GM19455 (cell line): ENCODE data around the gene MYBPH.

ENCODE experiments used
- ATAC-seq: cut with Tn5 transposase; IDR thresholded peaks from one replicate; pipeline ENCODE4 v1.9.1; 2021; ENCODE audit not compliant: unreplicated experiment

MYBPH gene, protein sequence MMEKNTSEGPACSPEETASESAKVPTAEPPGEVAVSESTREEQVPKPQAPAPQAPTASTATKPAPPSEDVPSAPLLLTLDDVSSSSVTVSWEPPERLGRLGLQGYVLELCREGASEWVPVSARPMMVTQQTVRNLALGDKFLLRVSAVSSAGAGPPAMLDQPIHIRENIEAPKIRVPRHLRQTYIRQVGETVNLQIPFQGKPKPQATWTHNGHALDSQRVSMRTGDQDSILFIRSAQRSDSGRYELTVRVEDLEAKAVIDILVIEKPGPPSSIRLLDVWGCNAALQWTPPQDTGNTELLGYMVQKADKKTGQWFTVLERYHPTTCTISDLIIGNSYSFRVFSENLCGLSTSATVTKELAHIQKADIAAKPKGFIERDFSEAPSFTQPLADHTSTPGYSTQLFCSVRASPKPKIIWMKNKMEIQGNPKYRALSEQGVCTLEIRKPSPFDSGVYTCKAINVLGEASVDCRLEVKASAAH

DNA sequence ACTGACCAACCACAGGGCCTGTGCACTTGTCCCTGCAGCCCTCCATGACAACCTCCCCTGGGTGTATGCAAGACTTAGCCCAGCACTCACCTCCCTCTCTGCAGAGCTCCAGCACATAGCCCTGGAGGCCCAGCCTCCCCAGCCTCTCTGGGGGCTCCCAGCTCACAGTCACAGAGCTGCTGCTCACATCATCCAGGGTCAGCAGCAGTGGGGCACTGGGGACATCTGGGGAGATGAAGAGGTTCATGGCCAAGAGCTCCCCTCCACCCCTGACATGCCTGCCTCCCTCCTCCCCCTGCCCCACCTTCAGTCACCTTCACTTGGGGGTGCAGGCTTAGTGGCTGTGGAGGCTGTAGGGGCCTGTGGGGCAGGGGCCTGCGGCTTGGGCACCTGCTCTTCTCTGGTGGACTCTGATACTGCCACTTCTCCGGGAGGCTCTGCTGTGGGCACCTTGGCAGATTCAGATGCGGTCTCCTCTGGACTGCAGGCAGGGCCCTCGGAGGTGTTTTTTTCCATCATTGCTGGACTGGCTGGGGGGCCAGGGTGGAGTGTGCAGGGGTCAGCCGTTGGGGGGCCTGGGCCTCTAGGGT lies at the start of gene MYBPH:
Gene MYBPH (minus strand): TSS at position 590 of the 590 bp plus-strand sequence. CDS start 71 bp downstream, at position 519.
- ATAC-seq = no peak

DNA sequence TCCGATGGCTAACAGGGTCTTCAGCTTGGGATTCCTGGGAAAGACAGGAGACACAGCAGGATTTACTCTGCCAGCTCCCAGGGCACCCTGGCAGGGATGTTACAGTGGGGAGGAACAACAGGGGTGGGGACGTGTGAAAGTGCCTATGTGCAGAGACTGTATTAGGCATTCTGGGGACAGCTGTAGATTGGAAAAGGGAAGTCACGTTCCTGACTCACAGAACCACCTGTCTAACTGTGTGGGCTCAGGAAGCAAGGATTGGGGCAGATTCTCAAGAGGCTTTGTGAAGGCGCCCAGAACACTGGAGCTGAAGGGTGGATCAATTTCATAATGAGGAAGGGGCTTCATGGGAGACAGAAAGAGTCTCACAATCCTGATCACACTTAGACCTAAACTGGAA lies 49.4 kb upstream of the MYBPH start:
- ATAC-seq = no peak

DNA sequence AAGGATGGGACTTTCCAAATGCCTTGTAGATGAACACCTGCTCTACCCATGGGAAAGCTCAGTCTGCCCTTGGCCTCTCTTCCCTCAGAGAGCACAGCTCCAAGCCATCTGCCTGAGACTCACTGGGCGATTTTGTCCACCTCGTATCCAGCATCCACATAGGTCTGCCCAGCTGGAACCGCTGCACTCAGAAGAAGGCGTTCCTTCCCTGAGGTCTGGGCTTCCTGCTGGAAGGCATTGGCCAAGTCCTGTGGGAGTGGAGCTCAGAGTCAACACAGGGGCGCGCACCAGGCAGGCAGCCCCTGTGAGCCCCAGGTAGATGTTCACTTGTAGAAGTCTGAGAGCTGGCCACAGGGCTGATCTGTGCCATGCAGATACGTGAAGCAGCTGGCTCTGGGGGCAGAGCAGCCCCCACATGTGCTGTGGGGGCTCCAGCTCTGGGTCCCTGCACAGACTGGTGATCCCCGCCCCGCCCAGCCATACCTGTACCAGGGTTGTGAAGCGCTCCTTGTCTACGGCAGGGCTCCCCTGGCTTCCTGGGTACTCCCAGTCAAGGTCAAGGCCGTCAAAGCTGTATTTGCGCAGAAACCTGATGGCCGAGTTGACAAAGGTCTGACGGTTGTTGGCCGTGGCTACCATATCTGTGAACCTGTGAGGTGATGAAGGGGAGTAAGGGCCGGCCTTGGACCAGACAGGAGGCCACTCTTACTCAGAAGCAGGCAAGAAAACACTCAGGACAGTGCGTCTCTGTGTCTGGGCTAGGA lies 47.6 kb upstream of the MYBPH start:
- ATAC-seq = no peak

DNA sequence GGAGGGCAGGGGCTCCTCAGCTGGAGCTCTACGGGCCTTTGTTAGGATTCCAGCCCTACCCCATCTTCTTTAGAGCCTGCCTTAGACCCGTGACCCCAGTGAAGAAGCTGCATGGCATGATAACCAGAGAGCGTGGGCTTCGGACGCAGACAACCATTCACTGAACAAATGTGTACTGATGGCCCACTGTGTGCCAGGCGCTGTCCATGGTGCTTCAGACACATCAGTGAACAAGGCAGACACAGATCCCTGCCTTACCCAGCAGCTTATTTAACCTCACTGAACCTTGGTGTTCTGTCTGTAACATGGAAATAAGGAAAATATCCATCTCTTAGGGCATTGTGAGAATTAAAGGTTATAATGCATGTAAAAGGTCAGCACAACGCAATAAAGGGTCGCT lies 44.3 kb upstream of the MYBPH start:
- no peak for ATAC-seq

DNA sequence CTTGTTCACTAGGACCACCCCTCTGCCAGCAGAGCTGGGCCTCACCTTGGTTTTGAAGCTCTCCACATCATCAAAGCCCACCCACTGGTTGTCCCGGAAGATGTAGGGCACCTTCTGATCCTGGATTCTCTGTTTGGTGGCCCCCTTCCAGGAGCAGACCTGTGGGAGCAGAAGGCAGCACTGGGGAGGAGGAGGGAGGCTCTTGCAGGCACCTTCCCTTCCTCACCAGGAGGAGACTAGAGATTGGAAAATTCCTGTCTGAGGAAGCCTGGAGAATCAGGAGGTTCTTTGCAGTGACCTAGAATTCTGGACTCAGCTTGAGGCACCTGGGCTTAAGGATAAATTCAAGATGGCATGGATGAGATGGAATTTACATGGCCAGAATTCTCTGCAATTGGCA lies 43.5 kb upstream of the MYBPH start:
- no peak for ATAC-seq

DNA sequence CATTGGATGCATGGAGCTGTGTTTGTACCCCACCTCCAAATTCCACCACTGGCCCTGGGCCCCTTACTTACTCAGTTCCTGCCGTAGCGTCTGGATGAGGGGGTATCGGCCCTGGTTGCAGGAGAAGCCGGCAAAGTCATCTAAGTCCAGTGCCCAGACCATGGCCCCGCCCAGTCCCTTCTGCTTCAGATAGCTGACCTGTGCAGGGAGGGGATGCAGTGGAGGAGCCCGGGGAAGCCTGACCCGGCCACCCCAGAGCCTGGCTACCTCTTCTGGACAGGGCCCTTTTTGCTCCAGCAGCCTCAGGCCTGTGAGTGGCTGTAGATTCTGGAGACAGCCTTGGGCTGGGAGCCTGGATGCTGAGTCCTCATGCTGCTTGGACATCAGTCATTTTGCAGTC lies 42.0 kb upstream of the MYBPH start:
- ATAC-seq = no peak

DNA sequence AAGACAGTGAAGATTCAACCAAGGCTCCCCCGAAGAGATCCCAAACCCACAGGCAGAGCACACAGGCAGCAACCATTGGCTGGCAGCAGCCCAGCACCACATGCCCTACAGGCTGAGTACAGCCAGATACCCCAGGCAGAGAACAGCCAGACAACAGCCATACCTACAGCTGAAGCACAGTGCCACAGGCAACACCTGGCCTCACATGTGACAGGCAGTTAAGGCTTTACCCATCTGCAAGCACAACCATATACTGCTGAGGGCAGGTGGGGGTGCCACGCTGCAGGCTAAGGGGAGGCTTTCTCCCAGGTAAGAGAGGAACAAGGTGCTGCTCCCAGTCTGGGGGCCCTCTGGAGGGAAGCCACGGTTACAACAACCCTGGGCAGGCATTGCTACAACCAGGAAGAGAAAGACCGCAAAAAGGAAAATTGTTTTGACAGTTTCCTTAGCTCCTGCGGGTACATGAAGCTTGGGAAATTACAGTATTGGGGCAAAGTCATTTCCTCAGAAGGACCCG lies 41.6 kb upstream of the MYBPH start:
- no peak for ATAC-seq

DNA sequence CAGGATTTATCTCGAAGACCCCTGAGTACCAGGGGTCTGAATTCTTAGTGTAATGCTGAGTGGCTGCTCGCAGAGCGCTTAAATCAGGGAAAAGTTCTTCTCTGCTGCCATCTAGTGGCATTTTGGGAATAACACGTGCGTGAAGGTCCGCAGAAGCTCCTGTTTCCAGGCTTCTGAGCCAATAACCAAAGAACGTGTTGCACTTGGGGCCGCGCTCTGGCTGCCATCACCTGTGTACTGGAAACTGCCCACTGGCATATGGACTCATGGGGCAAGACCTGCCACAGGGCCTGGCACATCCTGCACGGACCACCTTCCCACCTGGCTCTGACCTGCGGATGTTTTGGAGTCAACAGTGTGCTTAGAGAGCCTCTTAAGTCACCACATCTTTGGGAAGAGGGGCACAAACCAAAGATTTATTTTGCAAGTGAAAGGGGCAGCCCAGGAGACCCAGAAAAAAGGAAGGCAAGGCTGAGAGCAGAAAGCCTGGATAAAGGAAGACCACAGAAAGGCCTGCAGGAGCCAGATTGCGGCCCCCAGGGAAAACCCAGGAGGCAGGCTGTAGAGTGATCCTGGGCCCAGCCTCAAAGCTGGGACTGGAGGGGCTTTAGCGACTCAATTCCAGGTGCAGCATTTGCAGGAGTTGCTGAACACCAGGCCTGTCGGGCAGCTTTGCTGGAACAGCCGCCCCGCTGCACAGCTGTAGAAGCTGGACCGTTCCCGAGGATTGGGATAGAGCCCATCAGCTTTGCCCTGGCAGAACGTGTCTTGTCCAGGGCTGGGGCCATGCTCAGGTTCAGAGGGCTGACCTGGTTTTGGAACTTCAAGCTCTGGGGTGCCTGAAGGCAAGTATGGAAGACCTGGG lies 40.9 kb upstream of the MYBPH start:
- ATAC-seq = no peak

DNA sequence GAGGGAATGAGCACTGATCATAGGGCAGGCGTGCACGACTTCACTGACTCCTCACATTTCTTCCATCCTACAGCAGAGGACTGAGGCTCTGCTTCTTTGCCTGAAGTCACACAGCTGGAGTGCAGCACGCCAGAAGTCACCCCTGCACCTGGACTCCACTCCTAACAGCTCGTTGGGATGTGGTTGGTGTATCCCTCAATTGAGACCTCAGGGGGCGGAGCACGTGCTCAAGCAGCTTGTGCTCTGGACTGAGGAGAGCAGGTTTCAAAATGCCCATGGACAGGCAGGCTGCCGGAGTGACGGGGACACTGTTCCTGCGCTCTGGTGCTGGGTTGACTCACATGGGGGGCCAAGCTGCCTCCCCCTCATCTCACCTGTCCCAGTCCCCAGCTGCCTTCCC lies 39.9 kb upstream of the MYBPH start:
- no peak for ATAC-seq

DNA sequence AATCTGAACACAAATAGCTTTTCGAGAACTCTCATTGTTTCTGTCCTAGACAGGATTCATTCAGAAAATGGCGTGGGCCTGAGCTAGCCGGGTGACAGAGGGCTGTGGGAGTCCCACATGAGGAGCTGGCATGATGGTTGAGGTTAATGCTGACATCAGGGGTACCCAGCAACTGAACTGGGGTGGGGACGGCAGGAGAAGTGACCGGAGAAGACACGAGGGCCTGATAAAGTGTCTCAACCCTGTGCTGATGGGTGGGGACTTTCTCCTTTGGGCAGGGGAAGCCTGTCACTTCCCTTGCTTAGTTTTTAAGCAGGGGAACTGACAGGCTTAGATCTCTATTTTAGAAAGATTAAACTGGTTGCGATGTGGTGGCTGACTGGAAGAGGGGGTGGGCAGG lies 39.2 kb upstream of the MYBPH start:
- ATAC-seq = no peak

DNA sequence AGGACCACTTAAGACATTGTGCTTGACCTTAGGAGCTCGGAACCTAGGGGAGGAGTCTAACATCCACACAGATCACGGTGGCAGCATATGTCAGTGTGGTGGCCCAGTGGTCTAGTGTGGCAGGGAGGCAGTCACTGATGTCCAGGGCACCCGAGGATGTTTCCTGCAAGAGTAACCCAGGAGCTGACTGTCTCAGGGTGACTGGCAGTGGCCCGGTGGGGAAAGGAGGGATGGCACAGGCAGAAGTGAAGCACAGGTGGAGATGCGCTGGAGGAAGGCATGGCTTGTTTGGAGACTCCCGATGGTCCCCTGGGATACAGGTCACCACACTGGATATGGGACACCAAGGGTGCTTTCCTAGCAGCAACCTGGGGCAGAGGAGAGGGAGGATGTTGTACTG lies 37.5 kb upstream of the MYBPH start:
- no peak for ATAC-seq

DNA sequence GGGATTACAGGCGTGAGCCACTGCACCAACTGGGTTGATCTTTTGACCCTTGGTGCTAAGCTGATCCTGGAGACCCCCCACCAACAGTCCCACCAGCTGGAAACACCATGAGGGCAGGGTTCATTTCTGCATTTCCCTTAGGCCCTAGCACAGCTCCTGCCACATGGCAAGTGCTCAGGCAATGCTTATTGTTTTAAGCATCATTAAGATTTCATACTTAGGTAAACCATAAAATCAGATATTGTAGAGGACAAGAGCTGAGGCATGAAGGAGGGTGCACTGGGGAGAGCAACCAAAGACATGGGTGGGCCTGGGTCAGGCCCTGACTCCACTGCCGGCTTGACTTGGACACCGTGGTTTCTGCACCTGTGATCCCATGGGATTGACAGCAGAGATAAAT lies 36.2 kb upstream of the MYBPH start:
- no peak for ATAC-seq

DNA sequence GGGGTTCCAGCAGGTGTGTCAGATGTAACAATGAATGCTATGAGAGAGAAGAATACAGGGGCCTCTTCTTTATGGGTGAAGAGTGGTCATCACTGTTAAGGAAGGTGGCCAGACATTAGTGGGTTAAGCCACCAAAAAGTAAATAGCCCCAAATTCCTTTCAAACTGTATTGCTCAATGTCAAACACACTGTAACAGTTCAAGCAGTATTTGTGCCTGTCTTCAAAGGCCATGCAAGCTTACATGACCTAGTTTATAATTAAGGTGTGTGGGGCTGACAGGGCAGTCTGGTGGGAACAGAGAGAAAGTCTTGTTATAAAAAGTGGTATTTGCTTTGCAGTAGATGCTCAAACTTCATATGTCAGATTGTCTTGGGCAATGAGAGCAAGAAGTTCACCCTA lies 35.4 kb upstream of the MYBPH start:
- ATAC-seq = no peak

DNA sequence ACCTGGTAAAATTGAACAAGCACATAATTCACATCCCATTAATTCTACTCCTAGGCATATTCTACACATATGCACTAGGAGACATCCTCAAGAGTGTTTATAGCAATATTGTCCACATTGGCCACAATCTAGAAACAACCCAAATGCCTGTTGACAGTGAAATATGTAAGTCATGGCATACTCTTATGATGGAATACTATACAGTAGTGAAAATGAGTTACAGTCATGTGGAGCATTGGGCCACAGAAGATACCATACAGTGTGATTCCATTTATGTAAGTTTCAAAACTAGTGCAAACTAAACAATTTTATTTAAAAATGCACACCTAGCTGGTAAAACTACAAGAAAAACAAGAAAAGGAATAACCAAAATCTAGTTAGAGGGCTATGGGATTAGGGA lies 34.7 kb upstream of the MYBPH start:
- ATAC-seq = no peak

DNA sequence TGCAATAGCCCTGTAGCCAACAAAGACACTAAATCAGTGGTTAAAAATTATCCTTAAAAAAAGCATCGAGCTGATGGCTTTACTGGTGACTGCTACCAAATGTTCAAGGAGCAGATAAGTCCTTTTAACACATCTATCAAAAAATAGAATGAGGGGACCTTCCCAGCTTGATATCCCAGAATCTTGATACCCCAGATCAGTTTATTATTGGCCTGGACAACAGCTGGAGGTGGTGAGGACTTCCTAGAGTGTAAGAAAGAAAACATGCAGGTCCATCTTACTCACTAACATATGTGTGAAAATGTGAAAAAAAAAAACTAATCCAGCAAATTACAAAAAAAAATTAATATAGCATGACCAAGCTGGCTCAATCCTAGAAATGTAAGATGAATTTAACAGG lies 32.6 kb upstream of the MYBPH start:
- no peak for ATAC-seq

DNA sequence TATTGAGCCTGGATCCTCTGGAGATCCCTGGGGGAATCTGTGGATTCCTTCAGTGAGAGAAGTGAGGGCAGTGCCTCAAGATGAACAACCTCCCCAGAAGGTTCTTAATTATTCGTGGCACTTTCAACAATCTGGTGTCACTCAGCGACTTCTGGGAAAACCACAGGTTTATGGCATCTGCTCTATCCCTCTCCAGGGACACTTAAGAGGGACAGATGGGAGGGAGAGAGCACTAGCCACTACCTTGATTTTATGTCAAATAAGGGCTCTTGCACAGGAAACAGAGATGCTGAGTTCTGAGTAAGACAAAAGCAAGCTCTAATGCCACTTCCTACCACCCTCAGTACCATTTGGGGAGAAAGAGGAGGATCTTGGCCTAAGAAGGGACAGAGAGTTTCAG lies 32.1 kb upstream of the MYBPH start:
- ATAC-seq = no peak

DNA sequence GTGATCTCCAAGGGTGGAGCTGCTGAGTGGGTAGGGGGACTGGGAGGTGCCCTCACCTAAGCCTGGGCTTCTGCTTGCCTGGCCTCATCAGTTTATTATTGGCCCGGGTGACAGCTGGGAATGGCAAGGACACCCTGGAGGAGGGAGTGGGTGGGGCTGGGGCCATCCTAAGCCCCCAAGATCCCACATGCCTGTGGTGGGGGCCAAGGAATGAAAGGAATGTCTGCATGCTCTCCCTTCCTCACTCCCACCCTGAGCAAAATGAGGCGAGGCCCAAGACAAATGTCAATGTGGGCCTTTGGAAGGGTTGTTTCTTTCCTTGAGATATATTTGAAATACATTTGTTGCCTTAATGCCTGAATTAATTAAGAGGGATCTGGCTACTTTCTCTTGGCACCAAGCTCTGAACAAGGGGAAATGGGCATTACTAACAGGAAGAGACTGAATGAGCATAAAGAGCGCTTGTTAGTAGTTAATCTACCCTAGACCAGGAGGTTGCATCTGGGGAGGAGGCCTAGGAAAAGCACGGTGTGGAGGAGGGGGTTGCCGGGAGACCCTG lies 30.6 kb upstream of the MYBPH start:
- ATAC-seq = no peak

DNA sequence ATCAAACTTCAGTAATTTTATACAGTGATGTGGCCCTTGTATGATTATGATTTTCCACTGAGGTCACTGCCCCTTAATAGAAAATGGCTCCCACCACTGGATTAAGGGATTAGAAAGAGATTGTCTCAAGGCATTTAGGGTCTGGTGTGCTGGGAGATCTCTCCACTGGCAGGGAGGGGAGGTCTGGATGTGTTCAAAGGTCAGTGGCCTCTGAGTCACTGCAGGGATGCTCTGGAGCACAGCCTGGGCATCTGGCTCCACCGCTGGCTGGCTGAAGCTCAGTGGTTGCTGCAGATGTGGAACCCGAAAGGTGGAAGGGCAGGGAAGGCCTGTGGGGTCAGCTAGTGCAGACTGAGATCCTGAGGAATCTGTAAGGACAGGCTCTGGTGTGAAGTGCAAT lies 29.1 kb upstream of the MYBPH start:
- no peak for ATAC-seq

DNA sequence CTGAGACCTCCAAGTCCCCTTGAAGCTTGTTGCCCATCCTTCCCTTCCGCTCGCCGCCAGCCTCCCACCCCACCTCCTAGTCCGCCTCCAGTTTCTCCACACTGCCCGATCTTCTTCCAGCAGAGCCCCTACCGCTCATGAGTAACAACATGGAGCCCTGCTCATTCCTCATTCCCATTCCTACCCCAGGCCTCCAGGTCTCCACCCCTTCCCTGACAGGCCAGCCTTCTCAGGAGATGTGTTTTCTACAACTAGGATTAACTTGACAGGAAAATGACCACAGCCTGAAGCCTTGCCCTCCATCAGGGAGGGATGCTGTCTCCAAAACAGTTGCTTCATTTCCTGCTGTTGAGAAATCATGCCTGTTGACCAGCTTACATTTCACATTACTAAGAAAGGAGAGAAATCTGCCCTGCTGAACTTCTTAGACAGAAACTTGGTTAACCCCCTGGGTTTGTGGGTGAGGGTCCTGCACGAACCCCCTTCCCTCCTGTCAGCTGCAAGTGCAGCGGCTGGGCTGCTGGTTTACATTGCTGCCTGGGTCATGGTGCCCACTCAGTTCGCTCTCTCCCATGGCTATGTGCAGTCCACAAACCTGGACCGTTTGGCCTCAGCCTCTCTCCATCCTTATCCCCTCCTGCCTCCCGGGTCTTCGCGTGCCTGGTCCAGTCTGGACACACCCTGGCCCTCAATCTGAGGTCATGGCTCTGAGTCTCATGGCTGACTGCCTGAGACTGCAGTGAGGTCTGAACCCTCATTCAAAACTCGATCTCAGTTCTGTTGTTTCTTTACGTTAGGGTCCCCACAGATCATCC lies 27.0 kb upstream of the MYBPH start:
- no peak for ATAC-seq
